NCI-H510A treated with DMSO at 0.1 percent for 48 hours (cell line): Measurements from ENCODE around the gene RABGAP1L.

Source experiments
- DNase-seq: peaks from one replicate; lab custom pipeline; 2025; lab: John Stamatoyannopoulos, UW

The RABGAP1L gene

GRCh38 chr1:174761901-174762585 lies 602.7 kb downstream of the RABGAP1L start:
- no peak for DNase-seq

- DNase-seq, result no peak
Observed at GRCh38 chr1:174764191-174764590, 604.9 kb downstream of the RABGAP1L start.

DNA sequence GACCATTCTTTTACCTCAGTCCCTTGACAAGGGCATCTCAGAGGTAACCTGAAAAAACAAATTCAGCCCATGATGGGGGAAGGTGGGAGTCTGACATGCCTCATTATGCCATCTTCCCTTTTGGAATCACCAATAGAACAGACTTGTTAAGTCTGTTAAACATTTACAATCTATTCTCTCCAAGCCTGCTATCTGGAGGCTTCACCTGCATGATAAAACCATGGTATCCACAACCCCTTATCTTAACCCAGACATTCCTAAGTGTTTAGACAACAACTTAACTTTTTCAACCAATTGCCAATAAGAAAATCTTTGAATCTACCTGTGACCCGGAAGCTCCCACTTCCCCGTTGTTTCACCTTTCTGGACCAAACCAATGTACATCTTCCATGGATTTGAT lies 607.4 kb downstream of the RABGAP1L start:
- DNase-seq, result no peak

DNA sequence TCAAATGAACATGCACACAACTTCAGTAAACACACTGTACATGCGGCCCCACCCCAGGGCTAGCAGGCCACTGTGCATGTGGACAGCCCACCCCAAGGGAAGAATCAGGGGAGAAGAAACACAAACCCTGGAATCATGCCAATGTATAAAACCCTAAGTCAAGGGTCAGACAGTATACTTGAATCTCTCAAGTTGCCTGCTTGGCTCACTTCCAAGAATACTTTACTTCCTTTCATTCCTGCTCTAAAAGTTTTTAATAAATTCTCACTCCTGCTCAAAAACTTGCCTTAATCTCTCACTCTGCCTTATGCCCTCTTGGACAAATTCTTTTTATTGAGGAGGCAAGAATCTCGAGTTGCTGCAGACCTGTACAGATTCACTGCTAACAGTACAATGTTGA lies 609.2 kb downstream of the RABGAP1L start:
- no peak for DNase-seq

DNA sequence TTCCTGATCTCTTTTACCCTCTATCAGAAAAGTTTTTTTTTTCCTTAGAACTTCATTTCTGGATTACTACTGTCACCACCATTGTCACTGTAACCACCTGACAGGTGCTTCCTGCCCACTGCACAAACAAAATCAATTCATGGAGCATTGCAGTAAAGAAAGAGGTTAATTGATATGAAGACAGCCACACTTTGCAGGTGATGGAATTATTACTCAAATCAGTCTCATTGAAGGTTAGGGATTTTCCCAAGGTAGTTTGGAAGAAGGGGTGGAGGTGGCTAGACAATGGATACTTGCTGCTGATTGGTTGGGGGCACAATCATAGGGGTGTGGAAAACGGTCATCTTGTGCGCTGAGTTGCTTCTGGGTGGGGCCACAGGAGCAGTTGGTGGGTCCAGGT lies 609.6 kb downstream of the RABGAP1L start:
- no peak for DNase-seq

- peak; percentile 68 for DNase-seq
Observed at GRCh38 chr1:174769961-174770549, 610.7 kb downstream of the RABGAP1L start.

GRCh38 chr1:174775621-174776020 lies 616.3 kb downstream of the RABGAP1L start:
- DNase-seq, result no peak

DNA sequence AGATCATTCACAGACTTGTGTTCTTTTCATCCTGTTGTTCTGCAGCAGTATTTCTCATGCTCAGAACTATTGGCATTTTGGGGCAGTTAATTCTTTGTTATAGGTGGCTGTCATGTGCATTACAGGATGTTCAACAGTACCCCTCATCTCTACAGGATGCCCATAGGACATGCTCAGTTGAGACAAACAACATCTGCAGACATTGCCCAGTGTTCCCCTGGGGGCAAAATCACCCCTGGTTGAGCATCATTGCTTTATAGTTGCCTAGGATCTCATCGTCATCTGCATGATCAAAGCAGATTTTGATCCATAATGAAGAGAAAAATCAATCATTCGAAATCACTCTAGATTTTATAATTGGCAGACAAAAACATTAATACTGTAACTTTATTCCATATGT lies 617.9 kb downstream of the RABGAP1L start:
- DNase-seq, result no peak

- no peak for DNase-seq
Observed at GRCh38 chr1:174785510-174785909, 626.2 kb downstream of the RABGAP1L start.

DNA sequence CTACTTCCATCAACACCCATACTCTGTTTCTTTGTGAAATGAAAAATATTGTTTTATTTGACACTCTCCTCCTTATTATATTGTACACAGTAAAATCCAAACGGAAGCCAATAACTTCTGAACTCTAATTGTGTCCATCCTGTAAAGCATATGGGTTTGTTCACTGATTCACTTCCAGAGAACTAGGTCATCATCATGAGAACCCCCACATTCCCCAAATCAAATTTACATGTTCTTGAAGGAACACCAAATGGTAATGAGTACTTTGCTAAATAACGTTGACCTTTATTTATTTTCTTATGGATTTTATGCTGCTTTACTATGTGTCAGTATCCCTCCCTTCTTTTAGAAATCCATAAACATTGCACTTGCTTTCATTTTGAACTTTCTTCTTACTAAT lies 627.0 kb downstream of the RABGAP1L start:
- DNase-seq, result no peak

GRCh38 chr1:174786760-174787159 lies 627.4 kb downstream of the RABGAP1L start:
- DNase-seq, result no peak

DNA sequence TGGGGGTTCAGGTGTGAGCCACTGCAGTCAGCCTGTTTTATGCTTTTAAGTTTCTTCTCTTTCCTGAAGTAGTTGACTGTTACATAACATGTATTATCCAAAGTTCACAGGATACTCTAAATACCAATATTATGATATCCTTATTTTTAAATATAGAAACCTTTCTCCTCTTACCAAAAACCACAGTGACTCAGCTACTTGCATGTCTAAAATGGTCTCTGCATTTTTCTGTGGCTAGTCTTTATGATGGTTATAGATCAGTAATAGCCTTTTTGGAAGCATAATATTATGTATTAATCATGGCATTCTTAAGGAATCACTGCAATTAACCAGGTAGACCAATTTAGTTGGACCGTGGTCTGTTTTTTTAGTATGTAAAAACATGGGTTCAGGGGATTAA lies 629.7 kb downstream of the RABGAP1L start:
- DNase-seq, result no peak

DNA sequence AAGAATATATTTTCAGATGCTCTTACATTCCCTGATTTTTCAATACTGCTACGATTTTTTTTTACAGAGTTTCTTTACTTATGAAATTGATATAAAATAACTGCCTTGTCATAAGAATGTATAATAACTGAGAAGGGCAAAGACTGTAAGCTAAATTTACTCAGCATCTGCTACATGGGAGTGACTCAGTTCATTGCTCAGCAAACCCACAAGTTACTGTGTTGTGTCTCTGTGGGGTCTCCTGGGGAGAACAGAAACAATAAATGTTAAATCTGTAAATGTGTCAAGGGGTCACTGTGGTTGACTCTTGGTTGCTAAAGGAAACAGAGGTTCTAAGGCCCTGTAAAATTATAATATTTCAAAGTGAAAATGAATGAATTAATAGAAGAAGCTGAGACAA lies 630.1 kb downstream of the RABGAP1L start:
- no peak for DNase-seq

DNA sequence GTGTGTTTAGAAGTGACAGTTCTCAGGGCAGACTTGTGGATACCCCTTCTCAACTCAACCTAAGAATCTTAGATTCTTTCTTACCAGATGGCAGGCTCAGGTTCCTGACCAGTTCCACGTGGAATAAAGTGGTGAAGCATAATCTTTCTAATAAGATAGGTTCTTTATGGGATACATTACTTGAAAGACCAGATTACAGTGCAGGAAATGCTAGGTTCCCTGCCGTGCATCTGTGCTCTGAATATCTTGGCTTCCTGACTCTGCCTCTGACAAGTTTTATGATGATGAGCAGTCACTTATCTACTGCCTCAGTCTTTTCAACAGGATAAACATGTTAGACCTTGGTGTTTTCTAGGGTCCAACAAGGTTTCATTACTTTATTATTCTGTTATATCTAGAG lies 632.5 kb downstream of the RABGAP1L start:
- no peak for DNase-seq

- DNase-seq, result peak; percentile 75
Observed at GRCh38 chr1:174794861-174795260, 635.5 kb downstream of the RABGAP1L start.

GRCh38 chr1:174795806-174796205 lies 636.5 kb downstream of the RABGAP1L start:
- no peak for DNase-seq

DNA sequence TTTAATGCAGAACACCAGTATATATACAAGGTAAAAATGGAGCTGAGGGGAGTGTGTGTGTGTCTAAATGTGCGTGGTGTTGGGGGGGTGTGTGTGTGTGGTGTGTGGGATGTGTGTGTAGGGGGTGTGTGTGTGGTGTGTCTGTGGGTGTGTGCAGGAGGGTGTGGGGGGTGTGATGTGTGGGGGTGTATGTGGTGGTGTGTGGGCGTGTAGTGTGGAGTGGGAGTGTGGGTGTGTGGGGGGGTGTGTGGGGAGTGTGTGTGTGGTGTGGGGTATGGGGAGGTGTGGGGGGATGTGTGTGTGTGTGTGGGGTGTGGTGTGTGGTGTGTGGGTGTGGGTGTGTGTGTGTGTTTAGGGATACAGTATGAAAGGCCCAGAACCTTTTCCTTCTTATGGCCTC lies 638.1 kb downstream of the RABGAP1L start:
- DNase-seq, result no peak

GRCh38 chr1:174799136-174799479 lies 639.8 kb downstream of the RABGAP1L start:
- DNase-seq, result peak; percentile 68

DNA sequence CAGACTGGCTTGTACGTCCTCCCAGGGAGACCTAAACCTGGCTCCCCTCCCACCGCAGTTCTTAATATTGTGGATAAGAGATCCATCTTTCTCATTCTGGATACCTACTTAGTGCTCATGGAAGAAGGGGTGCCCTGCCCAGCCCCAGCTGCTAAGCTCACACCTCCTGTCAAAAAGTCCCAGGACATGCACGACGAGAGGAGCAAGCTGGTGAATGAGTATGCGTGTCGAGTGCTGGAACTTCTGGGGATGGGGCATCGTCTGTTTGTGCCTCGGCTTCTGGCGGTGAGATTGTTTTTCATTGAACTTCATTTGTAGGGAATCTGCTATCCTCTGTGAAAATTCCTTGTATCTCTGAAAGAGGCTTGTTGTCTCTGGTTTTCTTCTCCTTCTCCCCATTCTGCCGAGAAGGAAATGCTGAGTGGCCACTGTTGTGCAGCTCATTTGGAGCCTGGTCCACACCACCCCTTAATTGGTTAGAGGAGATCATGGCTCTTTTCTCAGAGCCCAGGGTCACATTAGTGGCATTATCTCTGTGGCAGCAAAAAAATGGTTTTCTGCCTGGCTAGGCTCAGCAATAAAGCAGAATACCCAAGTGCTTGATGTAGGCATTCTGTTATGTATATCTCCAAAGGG lies 641.0 kb downstream of the RABGAP1L start:
- DNase-seq, result no peak

GRCh38 chr1:174800876-174801275 lies 641.6 kb downstream of the RABGAP1L start:
- no peak for DNase-seq

DNA sequence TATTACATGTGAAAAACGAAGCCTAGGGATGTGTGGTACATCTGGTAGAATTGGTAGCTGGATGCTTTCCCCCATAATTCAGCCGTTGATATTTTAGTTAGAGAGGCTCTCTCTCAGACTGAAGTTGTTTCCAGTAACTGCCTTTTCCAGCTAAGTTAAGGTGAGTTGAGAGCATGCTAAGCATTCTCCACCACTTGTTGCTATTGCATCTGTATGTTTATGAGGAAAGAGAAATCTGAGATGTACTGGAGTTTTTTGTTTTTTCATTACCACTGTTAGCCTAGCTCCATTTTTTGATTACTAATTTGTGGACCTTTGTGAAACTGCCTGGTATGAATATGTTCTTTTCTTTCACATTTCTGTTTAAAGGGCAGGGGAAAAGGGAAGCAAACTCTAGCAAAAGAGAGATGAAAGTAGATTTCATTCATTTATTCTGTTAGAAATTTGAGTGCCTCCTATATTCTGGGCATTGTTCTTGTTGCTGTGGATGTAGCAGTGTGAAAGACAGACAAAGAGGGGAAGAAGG lies 650.5 kb downstream of the RABGAP1L start:
- no peak for DNase-seq

GRCh38 chr1:174812016-174812415 lies 652.7 kb downstream of the RABGAP1L start:
- no peak for DNase-seq

DNA sequence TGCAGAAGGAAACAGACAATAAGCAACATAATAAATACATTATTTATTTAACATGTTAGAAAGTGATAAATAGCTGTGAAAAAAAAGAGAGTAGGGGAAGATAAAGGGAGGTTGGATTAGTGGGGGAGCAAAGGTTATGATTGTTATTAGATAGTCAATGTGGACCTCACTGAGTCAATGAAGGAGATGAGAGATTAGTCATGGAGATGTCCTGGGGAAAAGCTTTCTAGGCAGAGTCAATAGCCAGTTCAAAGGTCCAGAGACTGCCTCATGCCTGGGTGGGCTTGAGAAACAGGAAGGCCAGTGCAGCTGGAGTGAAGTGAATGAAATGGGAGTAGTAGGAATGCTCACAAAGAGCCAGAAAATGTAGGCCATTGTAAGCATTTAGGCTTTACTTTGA lies 653.3 kb downstream of the RABGAP1L start:
- no peak for DNase-seq
